IMR-90 (cell line): ENCODE results near the gene ATP1A2.

Experiments
- MAFK ChIP-seq: IDR thresholded peaks from 2 replicates; pipeline ENCODE4 v1.6.1; 2012; ENCODE audit warnings: low read depth, low read length, improper control_type of control experiment
- POLR2A ChIP-seq: IDR thresholded peaks from 2 replicates; pipeline ENCODE4 v1.6.1; 2012; ENCODE audit warnings: mild to moderate bottlenecking, low read depth, low read length
- RAD21 ChIP-seq: IDR thresholded peaks from 2 replicates; pipeline ENCODE4 v1.6.1; 2012; ENCODE audit warnings: low read length, improper control_type of control experiment
- RFX5 ChIP-seq: IDR thresholded peaks from 2 replicates; pipeline ENCODE4 v1.8.0; 2012; ENCODE audit warnings: low read depth, mild to moderate bottlenecking, low read length, moderate library complexity
- TF ChIP-seq, protein P1 (sequence below): conservative IDR thresholded peaks from 2 replicates; pipeline ENCODE4 v1.5.1; 2012; ENCODE audit warnings: mild to moderate bottlenecking, low read depth, low read length, improper control_type of control experiment

DNA sequence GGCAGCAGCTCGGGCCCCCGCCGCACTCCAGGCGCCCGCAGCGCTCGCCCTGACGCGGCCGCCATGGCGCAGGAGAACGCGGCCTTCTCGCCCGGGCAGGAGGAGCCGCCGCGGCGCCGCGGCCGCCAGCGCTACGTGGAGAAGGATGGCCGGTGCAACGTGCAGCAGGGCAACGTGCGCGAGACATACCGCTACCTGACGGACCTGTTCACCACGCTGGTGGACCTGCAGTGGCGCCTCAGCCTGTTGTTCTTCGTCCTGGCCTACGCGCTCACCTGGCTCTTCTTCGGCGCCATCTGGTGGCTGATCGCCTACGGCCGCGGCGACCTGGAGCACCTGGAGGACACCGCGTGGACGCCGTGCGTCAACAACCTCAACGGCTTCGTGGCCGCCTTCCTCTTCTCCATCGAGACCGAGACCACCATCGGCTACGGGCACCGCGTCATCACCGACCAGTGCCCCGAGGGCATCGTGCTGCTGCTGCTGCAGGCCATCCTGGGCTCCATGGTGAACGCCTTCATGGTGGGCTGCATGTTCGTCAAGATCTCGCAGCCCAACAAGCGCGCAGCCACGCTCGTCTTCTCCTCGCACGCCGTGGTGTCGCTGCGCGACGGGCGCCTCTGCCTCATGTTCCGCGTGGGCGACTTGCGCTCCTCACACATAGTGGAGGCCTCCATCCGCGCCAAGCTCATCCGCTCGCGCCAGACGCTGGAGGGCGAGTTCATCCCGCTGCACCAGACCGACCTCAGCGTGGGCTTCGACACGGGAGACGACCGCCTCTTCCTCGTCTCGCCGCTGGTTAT lies 31.4 kb upstream of the ATP1A2 start:
- TF ChIP-seq, protein P1, sequence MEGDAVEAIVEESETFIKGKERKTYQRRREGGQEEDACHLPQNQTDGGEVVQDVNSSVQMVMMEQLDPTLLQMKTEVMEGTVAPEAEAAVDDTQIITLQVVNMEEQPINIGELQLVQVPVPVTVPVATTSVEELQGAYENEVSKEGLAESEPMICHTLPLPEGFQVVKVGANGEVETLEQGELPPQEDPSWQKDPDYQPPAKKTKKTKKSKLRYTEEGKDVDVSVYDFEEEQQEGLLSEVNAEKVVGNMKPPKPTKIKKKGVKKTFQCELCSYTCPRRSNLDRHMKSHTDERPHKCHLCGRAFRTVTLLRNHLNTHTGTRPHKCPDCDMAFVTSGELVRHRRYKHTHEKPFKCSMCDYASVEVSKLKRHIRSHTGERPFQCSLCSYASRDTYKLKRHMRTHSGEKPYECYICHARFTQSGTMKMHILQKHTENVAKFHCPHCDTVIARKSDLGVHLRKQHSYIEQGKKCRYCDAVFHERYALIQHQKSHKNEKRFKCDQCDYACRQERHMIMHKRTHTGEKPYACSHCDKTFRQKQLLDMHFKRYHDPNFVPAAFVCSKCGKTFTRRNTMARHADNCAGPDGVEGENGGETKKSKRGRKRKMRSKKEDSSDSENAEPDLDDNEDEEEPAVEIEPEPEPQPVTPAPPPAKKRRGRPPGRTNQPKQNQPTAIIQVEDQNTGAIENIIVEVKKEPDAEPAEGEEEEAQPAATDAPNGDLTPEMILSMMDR = peak; percentile 47
- no peak for TF ChIP-seq POLR2A
- TF ChIP-seq RFX5 = no peak
- TF ChIP-seq RAD21 = no peak
- TF ChIP-seq MAFK = no peak
